HepG2 (cell line): ENCODE measurements around the gene RNASE13. TPM values are rescaled to one million over a fixed set of nuclear protein-coding genes. Genes with fewer than 3 reads are reported as not detected.
A peak's percentile ranks its signal among the peaks of the same experiment; 100 is the strongest.

Source experiments
- ARID2 ChIP-seq: sonication (generic); formaldehyde crosslinking; IDR thresholded peaks from 2 replicates; pipeline ENCODE4 v1.8.1; 2022; ENCODE audit warnings: mild to moderate bottlenecking, missing genetic modification reagents, borderline replicate concordance
- BRD4 ChIP-seq: sonication (generic); formaldehyde crosslinking; IDR thresholded peaks from 2 replicates; pipeline ENCODE4 v1.4.0; 2020; ENCODE audit warnings: missing genetic modification reagents
- CBFB ChIP-seq: sonication (generic); formaldehyde crosslinking; IDR thresholded peaks from 2 replicates; pipeline ENCODE4 v1.4.0; 2020; ENCODE audit warnings: missing genetic modification reagents
- GPBP1L1 ChIP-seq: sonication (generic); formaldehyde crosslinking; IDR thresholded peaks from 2 replicates; pipeline ENCODE4 v1.5.0; 2020; ENCODE audit warnings: mild to moderate bottlenecking, missing genetic modification reagents
- HMG20A ChIP-seq: IDR thresholded peaks from 2 replicates; pipeline ENCODE4 v1.6.1; 2016; ENCODE audit warnings: borderline replicate concordance
- IRF9 ChIP-seq: sonication (generic); formaldehyde crosslinking; IDR thresholded peaks from 2 replicates; pipeline ENCODE4 v1.8.0; 2022; ENCODE audit warnings: missing genetic modification reagents, mild to moderate bottlenecking, borderline replicate concordance
- MZF1 ChIP-seq: sonication (generic); formaldehyde crosslinking; IDR thresholded peaks from 2 replicates; pipeline ENCODE4 v1.8.1; 2023; ENCODE audit warnings: mild to moderate bottlenecking, missing genetic modification reagents, borderline replicate concordance
- NFATC3 ChIP-seq: sonication (generic); formaldehyde crosslinking; IDR thresholded peaks from 2 replicates; pipeline ENCODE4 v1.5.1; 2020; ENCODE audit warnings: mild to moderate bottlenecking, missing genetic modification reagents
- RNF2 ChIP-seq: fragments of 450-650 bp; conservative IDR thresholded peaks from 2 replicates; pipeline ENCODE4 v1.6.1; 2016; ENCODE audit warnings: low read depth
- SMAD3 ChIP-seq: sonication (generic); formaldehyde crosslinking; IDR thresholded peaks from 2 replicates; pipeline ENCODE4 v1.4.0; 2020; ENCODE audit warnings: missing genetic modification reagents
- ZBTB14 ChIP-seq: sonication (generic); formaldehyde crosslinking; IDR thresholded peaks from 2 replicates; pipeline ENCODE4 v1.4.0; 2020; ENCODE audit warnings: missing genetic modification reagents
- ZFYVE20 ChIP-seq: sonication (generic); formaldehyde crosslinking; IDR thresholded peaks from 2 replicates; pipeline ENCODE4 v1.8.0; 2023; ENCODE audit warnings: low read depth, mild to moderate bottlenecking, moderate library complexity, missing genetic modification reagents, borderline replicate concordance
- ZKSCAN1 ChIP-seq: fragments of 150-350 bp; IDR thresholded peaks from 2 replicates; pipeline ENCODE4 v1.6.1; 2014; ENCODE audit warnings: low read length
- ZNF251 ChIP-seq: sonication (generic); formaldehyde crosslinking; IDR thresholded peaks from 2 replicates; pipeline ENCODE4 v1.9.0; 2021; ENCODE audit warnings: mild to moderate bottlenecking, missing genetic modification reagents
- ZNF460 ChIP-seq: sonication (generic); formaldehyde crosslinking; IDR thresholded peaks from 2 replicates; pipeline ENCODE4 v1.5.1; 2020; ENCODE audit warnings: missing genetic modification reagents, mild to moderate bottlenecking, borderline replicate concordance
- ZNF552 ChIP-seq: sonication (generic); formaldehyde crosslinking; IDR thresholded peaks from 2 replicates; pipeline ENCODE4 v1.9.0; 2022; ENCODE audit warnings: missing genetic modification reagents, mild to moderate bottlenecking, borderline replicate concordance
- ZNF724P ChIP-seq: sonication (generic); formaldehyde crosslinking; IDR thresholded peaks from 2 replicates; pipeline ENCODE4 v1.8.0; 2022; ENCODE audit warnings: missing genetic modification reagents, borderline replicate concordance
- ZNF746 ChIP-seq: sonication (generic); formaldehyde crosslinking; IDR thresholded peaks from 2 replicates; pipeline ENCODE4 v1.8.0; 2022; ENCODE audit warnings: mild to moderate bottlenecking, missing genetic modification reagents
- ZNF766 ChIP-seq: sonication (generic); formaldehyde crosslinking; IDR thresholded peaks from 2 replicates; pipeline ENCODE4 v1.5.0; 2020; ENCODE audit warnings: missing genetic modification reagents, borderline replicate concordance
- ZNF83 ChIP-seq: sonication (generic); formaldehyde crosslinking; IDR thresholded peaks from 2 replicates; pipeline ENCODE4 v1.4.0; 2020; ENCODE audit warnings: missing genetic modification reagents, mild to moderate bottlenecking, borderline replicate concordance
- polyA plus RNA-seq, 8 experiments: library from polyadenylated mRNA; depleted of rRNA in 3 of 8; stranded (reverse) in 7 of 8; unstranded in 1 of 8; fragments of >200 nt; fragmentation: Illumina TruSeq in 4 of 8; extraction: Trizol in 4 of 8; gene quantifications; 2 replicates each; pipeline versions ENCODE4 v1.2.1 to v1.2.3, GENCODE V29; 2011 to 2016; ENCODE audit warnings: low read depth in 4 of 8, missing spikeins in 1 of 8, mixed read lengths in 1 of 8; ENCODE audit not compliant: insufficient read depth in 1 of 8
- total RNA-seq, 5 experiments: library from RNA; depleted of rRNA; stranded (reverse); fragments of >200 nt; fragmentation: Illumina TruSeq; extraction: Trizol; gene quantifications; 2 replicates each; pipeline ENCODE4 v1.2.3, GENCODE V29; 2016; ENCODE audit warnings: low read depth in 1 of 5
- TF ChIP-seq, protein P1 (sequence below): IDR thresholded peaks from 2 replicates; pipeline ENCODE4 v1.6.1; 2016; ENCODE audit warnings: low read depth, borderline replicate concordance
- TF ChIP-seq, protein P2 (sequence below): sonication (generic); formaldehyde crosslinking; IDR thresholded peaks from 2 replicates; pipeline ENCODE4 v1.5.0; 2020; ENCODE audit warnings: mild to moderate bottlenecking, missing genetic modification reagents, moderate library complexity
- TF ChIP-seq, protein P3 (sequence below): sonication (generic); formaldehyde crosslinking; IDR thresholded peaks from 2 replicates; pipeline ENCODE4 v1.5.0; 2020; ENCODE audit warnings: missing genetic modification reagents

Gene RNASE13
- total and polyA plus RNA-seq, 2 of the 13 experiments (the other 11 are each of a cell fraction or from before 2014, with no cell fraction given): 1.0 TPM; not detected in 1

DNA sequence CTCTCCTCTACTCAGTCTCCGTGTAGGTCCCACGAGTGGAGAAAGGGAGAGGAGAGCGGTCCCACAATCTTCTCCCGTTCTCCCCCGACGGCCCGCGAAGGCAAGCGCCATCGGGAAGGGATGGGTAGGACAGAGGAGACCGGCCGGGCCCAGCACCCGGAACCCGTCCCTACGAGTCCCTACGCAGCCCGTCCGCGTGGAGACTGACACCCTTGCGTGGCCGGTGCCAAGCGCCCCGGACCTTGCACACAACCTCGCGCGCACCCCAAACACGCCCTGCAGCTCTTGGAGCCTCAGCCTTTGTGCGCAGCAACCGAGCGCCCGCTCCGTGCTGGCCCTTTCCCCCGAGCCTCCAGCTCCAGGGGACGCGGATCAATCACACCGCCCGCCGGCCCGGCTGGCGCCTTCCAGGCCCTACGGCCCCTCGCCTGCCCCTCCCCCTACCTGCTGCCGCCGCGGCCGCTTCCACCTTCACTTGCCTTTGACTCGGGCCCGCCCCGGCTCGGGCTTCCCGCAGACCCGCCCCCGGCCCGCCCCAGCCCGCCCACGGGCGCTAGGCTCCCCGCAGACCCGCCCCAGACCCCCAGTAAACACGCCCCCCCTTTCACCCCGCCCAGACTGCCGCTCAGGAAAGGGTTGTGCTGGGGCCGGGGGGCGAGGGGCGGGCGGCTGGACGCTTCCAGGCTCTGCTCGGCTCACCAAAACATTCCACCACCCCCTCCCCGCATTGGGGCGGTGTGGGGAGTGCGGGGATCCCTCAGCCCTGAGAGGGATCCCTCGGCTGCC, 9.8 kb downstream of the RNASE13 start, which contains the start of gene NDRG2 (continued):
- TF ChIP-seq IRF9 (CRISPR knock-in tag) (peak; percentile 79), ZNF251 (no peak), HMG20A (no peak), ZNF460 (CRISPR knock-in tag) (no peak), ZBTB14 (no peak), NFATC3 (no peak), ZNF552 (CRISPR knock-in tag) (no peak), CBFB (CRISPR knock-in tag) (0 out of 2 replicates have a peak, but pooled peaks have one; percentile 79), ARID2 (CRISPR knock-in tag) (peak; percentile 73; the same call in 1 of the 2 replicates), SMAD3 (no peak), BRD4 (CRISPR knock-in tag) (peak; percentile 94), MZF1 (CRISPR knock-in tag) (no peak), GPBP1L1 (CRISPR knock-in tag) (no peak), RNF2 (no peak), ZFYVE20 (CRISPR knock-in tag) (peak; percentile 10; the same call in 1 of the 2 replicates), ZNF766 (CRISPR knock-in tag) (peak; percentile 92; the same call in 1 of the 2 replicates), ZNF83 (0 out of 2 replicates have a peak, but pooled peaks have one; percentile 22), ZNF746 (0 out of 2 replicates have a peak, but pooled peaks have one; percentile 19), ZNF724P (CRISPR knock-in tag) (no peak), ZKSCAN1 (0 out of 2 replicates have a peak, but pooled peaks have one; percentile 9)
- TF ChIP-seq, protein P1, sequence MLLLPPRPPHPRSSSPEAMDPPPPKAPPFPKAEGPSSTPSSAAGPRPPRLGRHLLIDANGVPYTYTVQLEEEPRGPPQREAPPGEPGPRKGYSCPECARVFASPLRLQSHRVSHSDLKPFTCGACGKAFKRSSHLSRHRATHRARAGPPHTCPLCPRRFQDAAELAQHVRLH (CRISPR knock-in tag): peak; percentile 81
- TF ChIP-seq, protein P2, sequence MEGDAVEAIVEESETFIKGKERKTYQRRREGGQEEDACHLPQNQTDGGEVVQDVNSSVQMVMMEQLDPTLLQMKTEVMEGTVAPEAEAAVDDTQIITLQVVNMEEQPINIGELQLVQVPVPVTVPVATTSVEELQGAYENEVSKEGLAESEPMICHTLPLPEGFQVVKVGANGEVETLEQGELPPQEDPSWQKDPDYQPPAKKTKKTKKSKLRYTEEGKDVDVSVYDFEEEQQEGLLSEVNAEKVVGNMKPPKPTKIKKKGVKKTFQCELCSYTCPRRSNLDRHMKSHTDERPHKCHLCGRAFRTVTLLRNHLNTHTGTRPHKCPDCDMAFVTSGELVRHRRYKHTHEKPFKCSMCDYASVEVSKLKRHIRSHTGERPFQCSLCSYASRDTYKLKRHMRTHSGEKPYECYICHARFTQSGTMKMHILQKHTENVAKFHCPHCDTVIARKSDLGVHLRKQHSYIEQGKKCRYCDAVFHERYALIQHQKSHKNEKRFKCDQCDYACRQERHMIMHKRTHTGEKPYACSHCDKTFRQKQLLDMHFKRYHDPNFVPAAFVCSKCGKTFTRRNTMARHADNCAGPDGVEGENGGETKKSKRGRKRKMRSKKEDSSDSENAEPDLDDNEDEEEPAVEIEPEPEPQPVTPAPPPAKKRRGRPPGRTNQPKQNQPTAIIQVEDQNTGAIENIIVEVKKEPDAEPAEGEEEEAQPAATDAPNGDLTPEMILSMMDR (CRISPR knock-in tag): peak; percentile 7; the same call in 1 of the 2 replicates
- TF ChIP-seq, protein P3, sequence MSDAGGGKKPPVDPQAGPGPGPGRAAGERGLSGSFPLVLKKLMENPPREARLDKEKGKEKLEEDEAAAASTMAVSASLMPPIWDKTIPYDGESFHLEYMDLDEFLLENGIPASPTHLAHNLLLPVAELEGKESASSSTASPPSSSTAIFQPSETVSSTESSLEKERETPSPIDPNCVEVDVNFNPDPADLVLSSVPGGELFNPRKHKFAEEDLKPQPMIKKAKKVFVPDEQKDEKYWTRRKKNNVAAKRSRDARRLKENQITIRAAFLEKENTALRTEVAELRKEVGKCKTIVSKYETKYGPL (CRISPR knock-in tag): 0 out of 2 replicates have a peak, but pooled peaks have one; percentile 17
